Sigmoid colon (tissue), 7 donors: ENCODE results near the gene AKAP7. TPM values are rescaled to one million over a fixed set of nuclear protein-coding genes. Genes with fewer than 3 reads are reported as not detected.

Source experiments
- DNase-seq: peaks from one replicate; pipeline ENCODE4 v3.0.0-alpha.2; 2019
- H3K27ac ChIP-seq, 4 donors: fragments of 200-600 bp; sonication (generic); one replicate each; pipeline ENCODE4 v1.5.1; 2016 to 2019; ENCODE audit warnings: mild to moderate bottlenecking in 1 of 4
- H3K27me3 ChIP-seq, 3 donors: fragments of 200-600 bp; sonication (generic); one replicate each; pipeline ENCODE4 v1.5.1; 2019; ENCODE audit warnings: mild to moderate bottlenecking in 1 of 3
- H3K36me3 ChIP-seq, 4 donors: fragments of 200-600 bp; sonication (generic); one replicate each; pipeline ENCODE4 v1.5.1; 2016 to 2019
- H3K4me1 ChIP-seq, 4 donors: fragments of 200-600 bp; sonication (generic); one replicate each; pipeline ENCODE4 v1.5.1; 2017 to 2019
- H3K4me3 ChIP-seq, 4 donors: fragments of 200-600 bp; sonication (generic); one replicate each; pipeline ENCODE4 v1.5.1; 2017 to 2019; ENCODE audit warnings: mild to moderate bottlenecking in 2 of 4, moderate library complexity in 1 of 4
- H3K9me3 ChIP-seq, 4 donors: fragments of 200-600 bp in 3 of 4; sonication (generic) in 3 of 4; one replicate each; pipeline versions ENCODE4 v1.5.1 to v1.6.1; 2013 to 2019
- EP300 ChIP-seq, 4 donors: sonication (generic); formaldehyde crosslinking; IDR thresholded peaks; one replicate each; pipeline ENCODE4 v1.6.1; 2017; ENCODE audit warnings: antibody characterized with exemption in 4 of 4
- POLR2A ChIP-seq, 2 donors: fragments of 450-650 bp; IDR thresholded peaks; one replicate each; pipeline ENCODE4 v1.6.1; 2016; ENCODE audit warnings: antibody characterized with exemption in 2 of 2, mild to moderate bottlenecking in 2 of 2, moderate library complexity in 2 of 2
- POLR2AphosphoS5 ChIP-seq, 4 donors: sonication (generic); formaldehyde crosslinking; IDR thresholded peaks; one replicate each; pipeline ENCODE4 v1.6.1; 2017; ENCODE audit warnings: antibody characterized with exemption in 4 of 4
- WGBS, 2 donors: extraction: QIAGEN DNeasy Blood & Tissue Kit; methylation state at CpG; one replicate each; pipeline ENCODE4 v1.1.7; 2013; 5-methylcytosine and 5-hydroxymethylcytosine counted together
- intact Hi-C: fragments of 100-400 bp; cut with DNase I; formaldehyde crosslinking; loops from one replicate; pipeline ENCODE4 v1.15.1; 2023
- polyA plus RNA-seq, 3 donors: library from polyadenylated mRNA; stranded (reverse); fragments of 200-250 nt; gene quantifications; one replicate each; pipeline ENCODE4 v1.2.3, GENCODE V29; 2013
- total RNA-seq, 4 donors: library from RNA; depleted of rRNA; stranded (reverse); fragments of >200 nt; gene quantifications; one replicate each; pipeline ENCODE4 v1.1.0, GENCODE V29; 2016
- TF ChIP-seq, protein P1 (sequence below), 4 experiments: fragments of 450-650 bp in 3 of 4; fragments of 200-600 bp in 1 of 4; IDR thresholded peaks; one replicate each; pipeline ENCODE4 v1.5.1; 2016 to 2019; ENCODE audit warnings: antibody characterized with exemption in 4 of 4, mild to moderate bottlenecking in 3 of 4, moderate library complexity in 2 of 4
- donor health status: healthy with polysubstance abuse.
- donor health status: Bipolar disorder and iron deficiency.
- donor health status: healthy.

The AKAP7 gene
- total and polyA plus RNA-seq, 7 donors: 7.9 to 23.8 (median 18.7) TPM

GRCh38 chr6:131167773-131168172, 32.5 kb downstream of the AKAP7 start:
- TF ChIP-seq POLR2A (IDR thresholded peaks at IDR 0.05): no peak
- TF ChIP-seq, protein P1, sequence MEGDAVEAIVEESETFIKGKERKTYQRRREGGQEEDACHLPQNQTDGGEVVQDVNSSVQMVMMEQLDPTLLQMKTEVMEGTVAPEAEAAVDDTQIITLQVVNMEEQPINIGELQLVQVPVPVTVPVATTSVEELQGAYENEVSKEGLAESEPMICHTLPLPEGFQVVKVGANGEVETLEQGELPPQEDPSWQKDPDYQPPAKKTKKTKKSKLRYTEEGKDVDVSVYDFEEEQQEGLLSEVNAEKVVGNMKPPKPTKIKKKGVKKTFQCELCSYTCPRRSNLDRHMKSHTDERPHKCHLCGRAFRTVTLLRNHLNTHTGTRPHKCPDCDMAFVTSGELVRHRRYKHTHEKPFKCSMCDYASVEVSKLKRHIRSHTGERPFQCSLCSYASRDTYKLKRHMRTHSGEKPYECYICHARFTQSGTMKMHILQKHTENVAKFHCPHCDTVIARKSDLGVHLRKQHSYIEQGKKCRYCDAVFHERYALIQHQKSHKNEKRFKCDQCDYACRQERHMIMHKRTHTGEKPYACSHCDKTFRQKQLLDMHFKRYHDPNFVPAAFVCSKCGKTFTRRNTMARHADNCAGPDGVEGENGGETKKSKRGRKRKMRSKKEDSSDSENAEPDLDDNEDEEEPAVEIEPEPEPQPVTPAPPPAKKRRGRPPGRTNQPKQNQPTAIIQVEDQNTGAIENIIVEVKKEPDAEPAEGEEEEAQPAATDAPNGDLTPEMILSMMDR (IDR thresholded peaks at IDR 0.05): no peak
- no peak for TF ChIP-seq EP300 (IDR thresholded peaks at IDR 0.05)
- no peak for TF ChIP-seq POLR2AphosphoS5 (IDR thresholded peaks at IDR 0.05)

DNA sequence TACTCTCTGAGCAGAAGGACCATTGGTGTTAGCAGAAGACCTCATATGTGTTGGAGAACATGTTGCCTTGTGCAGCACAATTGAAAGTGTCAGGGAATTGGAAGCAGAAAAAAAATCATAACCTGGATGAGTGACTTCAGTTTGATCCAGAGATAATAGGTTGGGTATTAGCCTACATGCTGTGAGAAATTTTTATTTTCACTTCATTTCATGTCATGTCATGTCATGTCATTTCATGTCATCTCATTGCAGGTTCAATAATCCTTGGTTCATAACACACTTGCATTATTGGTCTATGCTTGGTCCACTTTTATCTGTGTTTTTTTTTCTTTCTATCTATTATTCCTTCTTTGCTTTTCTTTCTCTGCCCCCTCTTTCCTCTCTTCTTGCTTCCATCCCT, 34.3 kb downstream of the AKAP7 start:
- TF ChIP-seq POLR2A (IDR thresholded peaks at IDR 0.05) (no peak), EP300 (IDR thresholded peaks at IDR 0.05) (no peak), POLR2AphosphoS5 (IDR thresholded peaks at IDR 0.05) (no peak)
- TF ChIP-seq, protein P1 (IDR thresholded peaks at IDR 0.05): no peak
- Histone ChIP-seq H3K27me3 (no peaks in the 10 kb centered on the region), H3K27ac (no peak overlapping the region), H3K4me3 (no peak overlapping the region), H3K36me3 (peaks cover 0 to 24% (median 4%) of the 10 kb centered on the region in 4 donors), H3K9me3 (no peaks in the 10 kb centered on the region), H3K4me1 (no peaks in the 10 kb centered on the region)
- intact Hi-C loops: no loop called here
- no peak for DNase-seq

More at GRCh38 chr6:131167773-131168172, 32.5 kb downstream of the AKAP7 start:
- H3K27ac ChIP-seq: no peak overlapping the region
- no peak for DNase-seq
- 74 to 78% methylated on average over 3 of the region's 3 CpGs for WGBS, 2 donors
- H3K4me3 ChIP-seq: no peak overlapping the region
- peaks cover 0 to 24% (median 4%) of the 10 kb centered on the region in 4 donors for H3K36me3 ChIP-seq
- H3K4me1 ChIP-seq: no peaks in the 10 kb centered on the region
- intact Hi-C loops: no loop called here
- no peaks in the 10 kb centered on the region for H3K27me3 ChIP-seq
- no peaks in the 10 kb centered on the region for H3K9me3 ChIP-seq

DNA sequence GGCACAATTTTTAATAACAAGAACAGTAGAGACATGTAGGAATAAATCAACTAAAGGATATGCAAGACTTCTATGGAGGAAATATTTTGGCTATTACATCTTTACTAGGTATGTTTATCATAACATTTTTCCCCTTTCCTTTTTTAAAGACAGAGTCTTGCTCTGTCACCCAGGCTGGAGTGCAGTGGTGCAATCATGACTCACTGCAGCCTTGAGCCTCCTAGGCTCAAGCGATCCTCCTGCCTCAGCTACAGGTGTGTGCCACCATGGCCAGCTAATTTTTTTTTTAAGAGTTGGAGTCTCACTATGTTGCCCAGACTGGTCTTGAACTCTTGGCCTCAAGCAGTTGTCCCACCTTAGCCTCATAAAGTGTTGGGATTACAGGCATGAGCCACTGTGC, 37.0 kb downstream of the AKAP7 start:
- WGBS, 2 donors: 95% methylated on average over 1 of the region's 1 CpG
- Histone ChIP-seq H3K4me1 (no peaks in the 10 kb centered on the region), H3K27me3 (no peaks in the 10 kb centered on the region), H3K4me3 (no peak overlapping the region), H3K9me3 (no peaks in the 10 kb centered on the region), H3K36me3 (peaks cover 0 to 30% (median 4%) of the 10 kb centered on the region in 4 donors), H3K27ac (no peak overlapping the region)
- TF ChIP-seq POLR2AphosphoS5 (IDR thresholded peaks at IDR 0.05) (no peak), POLR2A (IDR thresholded peaks at IDR 0.05) (no peak), EP300 (IDR thresholded peaks at IDR 0.05) (no peak)
- TF ChIP-seq, protein P1 (IDR thresholded peaks at IDR 0.05): no peak
- no peak for DNase-seq
- intact Hi-C loops: no loop called here

DNA sequence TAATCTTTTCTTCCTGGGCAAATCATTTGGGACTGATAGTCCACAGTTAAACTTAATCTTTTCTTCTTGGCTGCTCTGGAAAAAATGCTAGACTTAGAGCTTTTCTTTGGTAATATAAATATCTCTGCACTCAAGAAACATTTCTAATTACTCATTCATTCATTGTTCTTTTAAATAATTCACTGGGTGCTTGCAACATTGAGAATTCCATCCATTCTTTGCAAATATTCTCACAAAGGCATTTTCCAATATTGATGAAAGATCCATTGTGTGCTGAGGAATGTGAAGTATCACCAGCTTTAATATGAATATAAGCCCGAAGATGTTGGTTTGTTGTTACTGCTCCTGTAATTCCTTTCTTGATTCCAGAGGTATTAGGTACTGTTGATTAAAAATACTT, 38.4 kb downstream of the AKAP7 start:
- Histone ChIP-seq H3K4me3 (no peak overlapping the region), H3K9me3 (no peaks in the 10 kb centered on the region), H3K4me1 (no peaks in the 10 kb centered on the region), H3K27ac (no peak overlapping the region), H3K36me3 (peaks cover 0 to 33% (median 4%) of the 10 kb centered on the region in 4 donors), H3K27me3 (no peaks in the 10 kb centered on the region)
- TF ChIP-seq, protein P1 (IDR thresholded peaks at IDR 0.05): no peak
- TF ChIP-seq EP300 (IDR thresholded peaks at IDR 0.05) (no peak), POLR2A (IDR thresholded peaks at IDR 0.05) (no peak), POLR2AphosphoS5 (IDR thresholded peaks at IDR 0.05) (no peak)
- DNase-seq: no peak
- intact Hi-C loops: no loop called here
- 88 to 89% methylated on average over 1 of the region's 1 CpG for WGBS, 2 donors

DNA sequence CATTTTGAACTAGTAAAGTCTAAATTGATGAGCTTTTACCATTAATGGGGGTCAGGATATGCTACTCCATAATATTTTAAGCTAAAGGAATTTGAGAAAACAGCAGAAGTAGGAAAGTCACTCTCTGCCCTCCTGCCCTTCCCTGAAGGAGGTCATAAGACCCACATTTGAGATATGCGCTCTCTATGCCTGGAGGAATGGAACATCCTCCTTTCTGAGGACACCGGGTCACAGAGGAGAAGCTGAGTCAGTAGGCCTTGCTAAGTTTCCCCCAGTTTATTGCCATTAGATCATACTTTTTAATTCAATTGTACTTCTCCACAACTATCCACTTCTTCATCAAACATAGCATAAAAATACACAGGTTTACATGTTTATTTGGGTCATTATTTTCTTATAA, 40.3 kb downstream of the AKAP7 start:
- Histone ChIP-seq H3K36me3 (peaks cover 0 to 40% (median 0%) of the 10 kb centered on the region in 4 donors), H3K27me3 (no peaks in the 10 kb centered on the region), H3K9me3 (no peaks in the 10 kb centered on the region), H3K4me1 (no peaks in the 10 kb centered on the region), H3K4me3 (no peak overlapping the region), H3K27ac (no peak overlapping the region)
- no peak for DNase-seq
- WGBS, 2 donors: 97 to 98% methylated on average over 2 of the region's 2 CpGs
- intact Hi-C loops: no loop called here
- TF ChIP-seq, protein P1 (IDR thresholded peaks at IDR 0.05): no peak
- TF ChIP-seq EP300 (IDR thresholded peaks at IDR 0.05): no peak
- no peak for TF ChIP-seq POLR2AphosphoS5 (IDR thresholded peaks at IDR 0.05)
- TF ChIP-seq POLR2A (IDR thresholded peaks at IDR 0.05): no peak
